ENCODE measurements around the gene GFPT2. TPM values are rescaled to one million over a fixed set of nuclear protein-coding genes. Genes with fewer than 3 reads are reported as not detected.

The GFPT2 gene
- total RNA-seq, 2 experiments from 2014 or later, result not detected

DNA sequence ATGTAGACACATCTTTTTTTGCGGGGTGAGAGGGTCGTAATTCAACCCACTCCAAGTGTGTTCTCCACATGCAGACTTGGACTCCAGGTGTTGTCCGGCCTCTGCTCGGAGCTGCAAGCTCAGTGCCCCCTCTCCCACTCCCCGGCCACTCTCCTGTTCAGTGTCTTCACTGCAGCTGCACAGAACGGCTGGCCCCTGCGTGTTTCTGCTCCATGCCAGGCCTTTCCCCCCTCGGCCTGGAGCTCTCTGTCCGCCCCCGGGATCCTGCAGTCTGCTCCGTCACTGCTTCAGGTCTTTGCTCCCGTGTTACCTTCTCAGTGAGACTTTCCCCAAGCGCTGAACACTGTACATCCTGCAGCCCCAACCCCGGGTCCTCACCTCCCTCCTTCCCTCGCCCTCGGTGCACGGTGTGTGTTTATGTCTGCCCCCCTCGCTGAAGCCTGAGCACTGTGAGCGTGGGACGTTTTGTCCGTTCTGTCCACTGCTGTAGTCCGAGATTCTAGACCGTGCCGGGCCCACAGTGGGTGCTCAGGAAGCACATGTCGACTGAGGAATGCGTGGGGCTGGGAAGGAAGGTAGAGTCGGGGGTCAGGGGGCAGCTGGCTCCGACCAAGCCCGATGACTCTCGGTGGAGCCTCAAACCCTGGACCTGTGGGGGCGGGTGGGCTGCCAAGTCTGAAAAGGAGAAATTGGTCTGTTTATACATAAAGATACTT, 26.4 kb upstream of the GFPT2 start:
- intact Hi-C loops (cut with micrococcal nuclease; ENCODE audit: unreplicated experiment), result no loop called here
- TF ChIP-seq EZH2phosphoT487 (IDR thresholded peaks at IDR 0.05; ENCODE audit: borderline replicate concordance, low read depth, low read length), result no peak
- TF ChIP-seq, protein P1, sequence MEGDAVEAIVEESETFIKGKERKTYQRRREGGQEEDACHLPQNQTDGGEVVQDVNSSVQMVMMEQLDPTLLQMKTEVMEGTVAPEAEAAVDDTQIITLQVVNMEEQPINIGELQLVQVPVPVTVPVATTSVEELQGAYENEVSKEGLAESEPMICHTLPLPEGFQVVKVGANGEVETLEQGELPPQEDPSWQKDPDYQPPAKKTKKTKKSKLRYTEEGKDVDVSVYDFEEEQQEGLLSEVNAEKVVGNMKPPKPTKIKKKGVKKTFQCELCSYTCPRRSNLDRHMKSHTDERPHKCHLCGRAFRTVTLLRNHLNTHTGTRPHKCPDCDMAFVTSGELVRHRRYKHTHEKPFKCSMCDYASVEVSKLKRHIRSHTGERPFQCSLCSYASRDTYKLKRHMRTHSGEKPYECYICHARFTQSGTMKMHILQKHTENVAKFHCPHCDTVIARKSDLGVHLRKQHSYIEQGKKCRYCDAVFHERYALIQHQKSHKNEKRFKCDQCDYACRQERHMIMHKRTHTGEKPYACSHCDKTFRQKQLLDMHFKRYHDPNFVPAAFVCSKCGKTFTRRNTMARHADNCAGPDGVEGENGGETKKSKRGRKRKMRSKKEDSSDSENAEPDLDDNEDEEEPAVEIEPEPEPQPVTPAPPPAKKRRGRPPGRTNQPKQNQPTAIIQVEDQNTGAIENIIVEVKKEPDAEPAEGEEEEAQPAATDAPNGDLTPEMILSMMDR (conservative IDR thresholded peaks at IDR 0.05; ENCODE audit: low read length), result no peak
- no TSS peak for BruUV-seq (replicated peaks)
- H3K79me2 ChIP-seq (ENCODE audit: insufficient read depth, low read depth, low read length), result no peaks in the 10 kb centered on the region
- H2AFZ ChIP-seq (ENCODE audit: low read length), result no peak overlapping the region
- no peak overlapping the region for H3K4me3 ChIP-seq (ENCODE audit: low read depth, low read length, poor library complexity, severe bottlenecking)
- no peaks in the 10 kb centered on the region for H3K4me1 ChIP-seq (ENCODE audit: insufficient read depth, low read length, poor library complexity, severe bottlenecking)
- H3K27ac ChIP-seq (ENCODE audit: low read depth, low read length, poor library complexity, severe bottlenecking), result no peak overlapping the region
- no peaks in the 10 kb centered on the region for H3K9me2 ChIP-seq (ENCODE audit: insufficient read depth, low read length)
- no peaks in the 10 kb centered on the region for H3K36me3 ChIP-seq (ENCODE audit: insufficient read depth, low read length)
- CTCF ChIA-PET (ENCODE audit: unreplicated experiment), result no interaction called here
- H4K20me1 ChIP-seq (ENCODE audit: insufficient read depth, low read length), result no peaks in the 10 kb centered on the region
- no peak for DNase-seq (ENCODE audit: low spot score)
- no peaks in the 10 kb centered on the region for H3K9me3 ChIP-seq (ENCODE audit: low read length)
- no peak overlapping the region for H3K4me2 ChIP-seq (ENCODE audit: low read length)
- POLR2A ChIA-PET, result no interaction called here

DNA sequence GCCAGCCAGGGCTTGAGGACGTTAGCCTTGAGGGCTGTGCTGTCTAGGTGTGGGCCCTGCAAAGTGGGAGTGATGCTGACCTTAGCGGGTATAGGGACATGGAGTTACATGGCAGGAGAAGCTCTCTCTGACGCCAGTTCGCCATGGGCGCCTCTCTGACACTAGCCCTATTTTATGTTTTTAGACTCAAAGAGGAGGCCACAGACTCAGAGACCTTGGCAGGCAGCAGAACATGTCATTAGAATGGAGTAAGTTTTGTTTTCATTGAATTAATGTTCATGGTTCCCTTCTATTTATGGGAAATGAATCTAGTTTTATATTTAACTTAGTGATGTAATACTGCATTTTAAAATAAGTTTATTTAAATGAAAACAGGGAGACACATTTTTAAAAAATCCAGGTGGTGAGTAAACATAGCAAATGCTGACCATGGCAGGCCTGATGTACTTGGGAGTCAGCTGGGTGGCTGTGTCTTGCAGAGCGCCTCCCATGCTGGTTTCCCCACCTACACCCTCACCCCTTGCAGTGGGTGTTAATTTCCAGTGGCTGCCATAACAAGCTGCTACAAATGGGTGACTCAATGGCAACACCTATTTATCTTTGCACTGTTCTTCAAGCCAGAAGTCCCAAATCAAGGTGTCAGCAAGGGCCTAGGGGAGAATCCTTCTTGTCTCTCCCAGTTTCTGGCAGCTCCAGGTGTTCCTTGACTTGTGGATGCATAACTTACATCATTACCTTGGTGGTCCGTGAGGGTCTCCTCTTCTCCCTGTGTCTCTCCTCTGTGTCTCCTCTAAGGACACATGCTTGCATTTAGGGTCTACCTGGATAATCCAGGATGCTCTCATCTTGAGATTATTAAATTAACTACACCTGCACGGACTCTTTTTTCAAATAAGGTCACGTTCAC, 25.6 kb upstream of the GFPT2 start:
- TF ChIP-seq, protein P1 (conservative IDR thresholded peaks at IDR 0.05; ENCODE audit: low read length), result no peak
- TF ChIP-seq EZH2phosphoT487 (IDR thresholded peaks at IDR 0.05; ENCODE audit: borderline replicate concordance, low read depth, low read length), result no peak
- H3K4me3 ChIP-seq (ENCODE audit: low read depth, low read length, poor library complexity, severe bottlenecking), result no peak overlapping the region
- no peak overlapping the region for H2AFZ ChIP-seq (ENCODE audit: low read length)
- ChIA-PET CTCF (ENCODE audit: unreplicated experiment) (no interaction called here), POLR2A (no interaction called here)
- H3K9me2 ChIP-seq (ENCODE audit: insufficient read depth, low read length), result no peaks in the 10 kb centered on the region
- H3K27ac ChIP-seq (ENCODE audit: low read depth, low read length, poor library complexity, severe bottlenecking), result no peak overlapping the region
- H3K4me1 ChIP-seq (ENCODE audit: insufficient read depth, low read length, poor library complexity, severe bottlenecking), result no peaks in the 10 kb centered on the region
- H3K9me3 ChIP-seq (ENCODE audit: low read length), result no peaks in the 10 kb centered on the region
- H3K79me2 ChIP-seq (ENCODE audit: insufficient read depth, low read depth, low read length), result no peaks in the 10 kb centered on the region
- intact Hi-C loops (cut with micrococcal nuclease; ENCODE audit: unreplicated experiment), result no loop called here
- DNase-seq (ENCODE audit: low spot score), result no peak
- no TSS peak for BruUV-seq (replicated peaks)
- no peak overlapping the region for H3K4me2 ChIP-seq (ENCODE audit: low read length)
- H4K20me1 ChIP-seq (ENCODE audit: insufficient read depth, low read length), result no peaks in the 10 kb centered on the region
- H3K36me3 ChIP-seq (ENCODE audit: insufficient read depth, low read length), result no peaks in the 10 kb centered on the region
